PC-9 (cell line): ENCODE results near the gene TNFAIP1.

Source experiments
- EZH2 ChIP-seq: fragments of 200-600 bp; sonication (generic); IDR thresholded peaks from 2 replicates; pipeline ENCODE4 v1.8.0; 2017; ENCODE audit warnings: antibody characterized with exemption, low read depth
- TF ChIP-seq, protein P1 (sequence below): fragments of 200-600 bp; sonication (generic); conservative IDR thresholded peaks from 2 replicates; pipeline ENCODE4 v1.6.1; 2017; ENCODE audit warnings: mixed run types, antibody characterized with exemption, mild to moderate bottlenecking, moderate library complexity

DNA sequence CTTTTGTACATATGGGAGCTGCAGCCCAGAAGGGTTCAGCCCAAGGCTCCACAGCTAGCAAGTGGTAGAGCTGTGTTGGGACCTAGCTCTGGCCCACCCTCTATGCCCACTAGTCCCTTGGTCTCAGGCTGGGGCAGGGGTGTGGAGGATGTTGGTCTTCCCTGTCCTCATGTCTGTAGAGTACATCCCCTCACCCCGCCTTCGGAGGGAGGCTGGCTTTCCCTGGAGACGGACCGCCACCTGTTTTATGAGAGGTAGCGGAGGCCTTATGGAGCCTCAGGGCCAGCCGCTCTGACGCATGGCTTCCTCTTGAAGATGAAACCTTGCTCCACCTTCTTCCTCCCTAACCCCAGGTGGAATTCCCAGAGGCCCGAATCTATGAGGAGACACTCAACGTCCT, 8.4 kb downstream of the TNFAIP1 start:
- TF ChIP-seq, protein P1, sequence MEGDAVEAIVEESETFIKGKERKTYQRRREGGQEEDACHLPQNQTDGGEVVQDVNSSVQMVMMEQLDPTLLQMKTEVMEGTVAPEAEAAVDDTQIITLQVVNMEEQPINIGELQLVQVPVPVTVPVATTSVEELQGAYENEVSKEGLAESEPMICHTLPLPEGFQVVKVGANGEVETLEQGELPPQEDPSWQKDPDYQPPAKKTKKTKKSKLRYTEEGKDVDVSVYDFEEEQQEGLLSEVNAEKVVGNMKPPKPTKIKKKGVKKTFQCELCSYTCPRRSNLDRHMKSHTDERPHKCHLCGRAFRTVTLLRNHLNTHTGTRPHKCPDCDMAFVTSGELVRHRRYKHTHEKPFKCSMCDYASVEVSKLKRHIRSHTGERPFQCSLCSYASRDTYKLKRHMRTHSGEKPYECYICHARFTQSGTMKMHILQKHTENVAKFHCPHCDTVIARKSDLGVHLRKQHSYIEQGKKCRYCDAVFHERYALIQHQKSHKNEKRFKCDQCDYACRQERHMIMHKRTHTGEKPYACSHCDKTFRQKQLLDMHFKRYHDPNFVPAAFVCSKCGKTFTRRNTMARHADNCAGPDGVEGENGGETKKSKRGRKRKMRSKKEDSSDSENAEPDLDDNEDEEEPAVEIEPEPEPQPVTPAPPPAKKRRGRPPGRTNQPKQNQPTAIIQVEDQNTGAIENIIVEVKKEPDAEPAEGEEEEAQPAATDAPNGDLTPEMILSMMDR, result no peak
- TF ChIP-seq EZH2, result no peak
